Neural cell (in vitro differentiated cells): ENCODE measurements around the gene GRAMD1B. TPM values are rescaled to one million over a fixed set of nuclear protein-coding genes. Genes with fewer than 3 reads are reported as not detected.
A peak's percentile ranks its signal among the peaks of the same experiment; 100 is the strongest.

Experiments used
- H2AFZ ChIP-seq: fragments of 200-600, 300-800 bp; sonication (generic), shearing (Covaris generic); 2 replicates; pipeline ENCODE4 v1.6.0; 2014; ENCODE audit warnings: low read depth, mild to moderate bottlenecking, antibody characterized with exemption, low read length, moderate library complexity
- H3F3A ChIP-seq: fragments of 200-600 bp; shearing (Covaris generic); 2 replicates; pipeline ENCODE4 v1.6.1; 2016; ENCODE audit warnings: mild to moderate bottlenecking, moderate library complexity, mixed read lengths, antibody characterized with exemption, low read length; ENCODE audit not compliant: insufficient read depth, poor library complexity, severe bottlenecking
- H3K27ac ChIP-seq: fragments of 200-600, 300-800 bp; sonication (generic), shearing (Covaris generic); 2 replicates; pipeline ENCODE4 v1.5.1; 2014; ENCODE audit warnings: mild to moderate bottlenecking, low read length, moderate library complexity
- H3K27me3 ChIP-seq: fragments of 300-800, 200-600 bp; sonication (generic), shearing (Covaris generic); 2 replicates; pipeline ENCODE4 v1.6.0; 2014; ENCODE audit warnings: mild to moderate bottlenecking, low read depth, low read length, moderate library complexity; ENCODE audit not compliant: insufficient read depth
- H3K36me3 ChIP-seq: fragments of 300-800, 200-600 bp; sonication (generic), shearing (Covaris generic); 2 replicates; pipeline ENCODE4 v1.5.1; 2014; ENCODE audit warnings: mild to moderate bottlenecking, antibody characterized with exemption, low read length, moderate library complexity; ENCODE audit not compliant: insufficient read depth
- H3K4me2 ChIP-seq: fragments of 300-800, 200-600 bp; sonication (generic), shearing (Covaris generic); 2 replicates; pipeline ENCODE4 v1.6.0; 2014; ENCODE audit warnings: mild to moderate bottlenecking, low read length
- H3K4me3 ChIP-seq: fragments of 300-800, 200-600 bp; sonication (generic), shearing (Covaris generic); 2 replicates; pipeline ENCODE4 v1.5.1; 2014; ENCODE audit warnings: mild to moderate bottlenecking, low read length, moderate library complexity
- H3K79me2 ChIP-seq: fragments of 200-600 bp; shearing (Covaris generic); replicated peaks from 2 replicates; pipeline ENCODE4 v1.6.0; 2014; ENCODE audit warnings: mild to moderate bottlenecking, low read length, moderate library complexity; ENCODE audit not compliant: insufficient read depth
- H3K9ac ChIP-seq: fragments of 300-800, 200-600 bp; sonication (generic), shearing (Covaris generic); 2 replicates; pipeline ENCODE4 v1.6.1; 2016; ENCODE audit warnings: mild to moderate bottlenecking, low read length, mixed read lengths
- H3K9me2 ChIP-seq: fragments of 200-600 bp; shearing (Covaris generic); 2 replicates; pipeline ENCODE4 v1.6.1; 2016; ENCODE audit warnings: mild to moderate bottlenecking, low read length, mixed read lengths; ENCODE audit not compliant: insufficient read depth
- H3K9me3 ChIP-seq: fragments of 200-600, 300-800 bp; sonication (generic), shearing (Covaris generic); 2 replicates; pipeline ENCODE4 v1.6.1; 2016; ENCODE audit warnings: mild to moderate bottlenecking, mixed run types, low read length, moderate library complexity, mixed read lengths
- H4K20me1 ChIP-seq: fragments of 200-600 bp; shearing (Covaris generic); 2 replicates; pipeline ENCODE4 v1.6.1; 2016; ENCODE audit warnings: mild to moderate bottlenecking, mixed run types; ENCODE audit not compliant: insufficient read depth
- CTCF ChIP-seq: fragments of 450-650 bp; IDR thresholded peaks from 2 replicates; pipeline ENCODE4 v1.5.1; 2014; ENCODE audit warnings: antibody characterized with exemption, mild to moderate bottlenecking, moderate library complexity; ENCODE audit not compliant: poor library complexity, severe bottlenecking
- EP300 ChIP-seq: fragments of 450-650 bp; conservative IDR thresholded peaks from 2 replicates; pipeline ENCODE4 v1.6.1; 2014; ENCODE audit warnings: antibody characterized with exemption, mild to moderate bottlenecking, moderate library complexity; ENCODE audit not compliant: poor library complexity, severe bottlenecking
- EZH2 ChIP-seq: fragments of 200-600, 300-800 bp; shearing (Covaris generic), sonication (generic); IDR thresholded peaks from 2 replicates; pipeline ENCODE4 v1.6.1; 2014; ENCODE audit warnings: antibody characterized with exemption, low read length, borderline replicate concordance, mild to moderate bottlenecking; ENCODE audit not compliant: insufficient read depth, poor library complexity, severe bottlenecking
- MXI1 ChIP-seq: fragments of 450-650 bp; conservative IDR thresholded peaks from 2 replicates; pipeline ENCODE4 v1.6.1; 2014; ENCODE audit warnings: antibody characterized with exemption, mild to moderate bottlenecking; ENCODE audit not compliant: poor library complexity, severe bottlenecking
- POLR2AphosphoS5 ChIP-seq: IDR thresholded peaks from 2 replicates; pipeline ENCODE4 v1.6.1; 2012
- RAD21 ChIP-seq: fragments of 450-650 bp; conservative IDR thresholded peaks from 2 replicates; pipeline ENCODE4 v1.6.1; 2014; ENCODE audit warnings: antibody characterized with exemption, mild to moderate bottlenecking, moderate library complexity
- REST ChIP-seq: IDR thresholded peaks from 2 replicates; pipeline ENCODE4 v1.6.1; 2012; ENCODE audit warnings: borderline replicate concordance
- SMC3 ChIP-seq: fragments of 450-650 bp; conservative IDR thresholded peaks from 2 replicates; pipeline ENCODE4 v1.6.1; 2014; ENCODE audit warnings: antibody characterized with exemption, mild to moderate bottlenecking, moderate library complexity; ENCODE audit not compliant: poor library complexity
- TAF1 ChIP-seq: IDR thresholded peaks from 2 replicates; pipeline ENCODE4 v1.6.1; 2012; ENCODE audit warnings: low read depth
- polyA plus RNA-seq: library from polyadenylated mRNA; depleted of rRNA; stranded (reverse); fragments of >200 nt; gene quantifications from 2 replicates; pipeline ENCODE4 v1.2.3, GENCODE V29; 2014

Gene GRAMD1B
- polyA plus RNA-seq, 1 donor from 2014 or later: 1.5 TPM

GRCh38 chr11:123527947-123528346, 97.9 kb downstream of the GRAMD1B start:
- Histone ChIP-seq H4K20me1 (no peaks in the 10 kb centered on the region), H2AFZ (no peak overlapping the region), H3K9me2 (no peaks in the 10 kb centered on the region), H3K79me2 (no peaks in the 10 kb centered on the region), H3K9ac (no peak overlapping the region), H3K9me3 (no peaks in the 10 kb centered on the region), H3K4me3 (no peak overlapping the region), H3K36me3 (no peaks in the 10 kb centered on the region), H3K27ac (peak overlapping the region; percentile 13), H3F3A (no peaks in the 10 kb centered on the region), H3K27me3 (no peaks in the 10 kb centered on the region), H3K4me2 (no peak overlapping the region)
- TF ChIP-seq MXI1: no peak
- no peak for TF ChIP-seq POLR2AphosphoS5
- no peak for TF ChIP-seq EZH2
- TF ChIP-seq TAF1: no peak
- no peak for TF ChIP-seq RAD21
- no peak for TF ChIP-seq CTCF
- TF ChIP-seq REST: no peak
- TF ChIP-seq EP300: no peak
- TF ChIP-seq SMC3: no peak

GRCh38 chr11:123531325-123531724, 101.3 kb downstream of the GRAMD1B start:
- Histone ChIP-seq H3K4me2 (no peak overlapping the region), H3K9me2 (no peaks in the 10 kb centered on the region), H3F3A (no peaks in the 10 kb centered on the region), H3K4me3 (no peak overlapping the region), H3K27ac (no peak overlapping the region), H3K9me3 (no peaks in the 10 kb centered on the region), H4K20me1 (no peaks in the 10 kb centered on the region), H3K79me2 (no peaks in the 10 kb centered on the region), H2AFZ (no peak overlapping the region), H3K36me3 (no peaks in the 10 kb centered on the region), H3K27me3 (no peaks in the 10 kb centered on the region), H3K9ac (no peak overlapping the region)
- TF ChIP-seq REST (no peak), SMC3 (no peak), RAD21 (no peak), MXI1 (no peak), TAF1 (no peak), POLR2AphosphoS5 (no peak), EP300 (no peak), CTCF (no peak), EZH2 (no peak)
